ENCODE data around the gene KCNMB3. TPM values are rescaled to one million over a fixed set of nuclear protein-coding genes. Genes with fewer than 3 reads are reported as not detected.
"Not testable (repeated sequence)": the region's sequence is repeated elsewhere in the genome, so short reads cannot be mapped to it uniquely, and the experiment has no call there.

The KCNMB3 gene
- total RNA-seq, 4 donors from 2014 or later, result 1.3 to 4.1 (median 2.9) TPM

- no peaks in the 10 kb centered on the region for H3K9me3 ChIP-seq
- H3K4me3 ChIP-seq, result no peak overlapping the region
- DNase-seq (ENCODE audit: extremely low spot score), result no peak
- H3K27ac ChIP-seq (replicated peaks in 1 of 4), result no peak overlapping the region
- 94% methylated on average over 3 of the region's 3 CpGs for WGBS
- H3K27me3 ChIP-seq, result no peaks in the 10 kb centered on the region
- TF ChIP-seq EP300 (IDR thresholded peaks at IDR 0.05), result no peak
- no peak for TF ChIP-seq POLR2A (IDR thresholded peaks at IDR 0.05; ENCODE audit: low read depth)
- TF ChIP-seq CTCF (IDR thresholded peaks at IDR 0.05), result no peak
- TF ChIP-seq POLR2AphosphoS5 (IDR thresholded peaks at IDR 0.05), result no peak
- peaks cover 3 to 43% (median 12%) of the 10 kb centered on the region in 4 donors for H3K36me3 ChIP-seq
- intact Hi-C loops (cut with DNase I), result no loop called here
- no peaks in the 10 kb centered on the region for H3K4me1 ChIP-seq
Observed at GRCh38 chr3:179247289-179248015, 3.5 kb downstream of the KCNMB3 start.

- intact Hi-C loops (cut with DNase I), result no loop called here
- TF ChIP-seq POLR2A (IDR thresholded peaks at IDR 0.05; ENCODE audit: low read depth) (no peak), CTCF (IDR thresholded peaks at IDR 0.05) (no peak), EP300 (IDR thresholded peaks at IDR 0.05) (no peak), POLR2AphosphoS5 (IDR thresholded peaks at IDR 0.05) (no peak)
- no peak overlapping the region for H3K27ac ChIP-seq (replicated peaks in 1 of 4)
- no peaks in the 10 kb centered on the region for H3K9me3 ChIP-seq
- no peaks in the 10 kb centered on the region for H3K27me3 ChIP-seq
- peaks cover 0 to 27% (median 3%) of the 10 kb centered on the region in 4 donors for H3K36me3 ChIP-seq
- 80% methylated on average over 1 of the region's 1 CpG for WGBS
- DNase-seq (ENCODE audit: extremely low spot score), result no peak
- H3K4me1 ChIP-seq, result no peaks in the 10 kb centered on the region
- no peak overlapping the region for H3K4me3 ChIP-seq
Observed at GRCh38 chr3:179244878-179245277, 6.0 kb downstream of the KCNMB3 start.

- H3K4me3 ChIP-seq; intact Hi-C loops (cut with DNase I): not testable (repeated sequence)
- 100% methylated on average over 1 of the region's 2 CpGs for WGBS
Observed at GRCh38 chr3:179242859-179243258, 8.1 kb downstream of the KCNMB3 start.

GRCh38 chr3:179240299-179240698, 10.6 kb downstream of the KCNMB3 start:
- H3K4me1 ChIP-seq; H3K27me3 ChIP-seq; DNase-seq (ENCODE audit: extremely low spot score); H3K9me3 ChIP-seq; intact Hi-C loops (cut with DNase I); H3K4me3 ChIP-seq; H3K27ac ChIP-seq (replicated peaks in 1 of 4): not testable (repeated sequence)
- WGBS, result 44% methylated on average over 1 of the region's 1 CpG
- peaks cover 0 to 14% (median 0%) of the 10 kb centered on the region in 4 donors for H3K36me3 ChIP-seq

More at GRCh38 chr3:179242859-179243258, 8.1 kb downstream of the KCNMB3 start:
- H3K27ac ChIP-seq (replicated peaks in 1 of 4); H3K27me3 ChIP-seq; H3K9me3 ChIP-seq; H3K4me1 ChIP-seq; DNase-seq (ENCODE audit: extremely low spot score): not testable (repeated sequence)
- H3K36me3 ChIP-seq, result peaks cover 0 to 16% (median 0%) of the 10 kb centered on the region in 4 donors

- 80% methylated on average over 2 of the region's 2 CpGs for whole genome bisulfite sequencing
- DNase-seq (ENCODE audit: extremely low spot score), result no peak
Observed at GRCh38 chr3:179236669-179237301, 14.1 kb downstream of the KCNMB3 start.

More at GRCh38 chr3:179236669-179237301, 14.1 kb downstream of the KCNMB3 start:
- Histone ChIP-seq H3K27ac (replicated peaks in 1 of 4) (no peak overlapping the region), H3K4me3 (no peak overlapping the region), H3K27me3 (no peaks in the 10 kb centered on the region), H3K36me3 (peaks cover 0 to 27% (median 13%) of the 10 kb centered on the region in 4 donors), H3K9me3 (no peaks in the 10 kb centered on the region), H3K4me1 (no peaks in the 10 kb centered on the region)
- TF ChIP-seq POLR2A (IDR thresholded peaks at IDR 0.05; ENCODE audit: low read depth), result no peak
- TF ChIP-seq EP300 (IDR thresholded peaks at IDR 0.05), result no peak
- TF ChIP-seq CTCF (IDR thresholded peaks at IDR 0.05), result no peak
- TF ChIP-seq POLR2AphosphoS5 (IDR thresholded peaks at IDR 0.05), result no peak
- intact Hi-C loops (cut with DNase I), result no loop called here

Data from esophagus muscularis mucosa (tissue), 4 donors.